NCI-H2107 (cell line): ENCODE measurements around the gene TMA7B.

Source experiments
- DNase-seq: peaks from one replicate; lab custom pipeline; 2025; lab: John Stamatoyannopoulos, UW

Gene TMA7B

DNA sequence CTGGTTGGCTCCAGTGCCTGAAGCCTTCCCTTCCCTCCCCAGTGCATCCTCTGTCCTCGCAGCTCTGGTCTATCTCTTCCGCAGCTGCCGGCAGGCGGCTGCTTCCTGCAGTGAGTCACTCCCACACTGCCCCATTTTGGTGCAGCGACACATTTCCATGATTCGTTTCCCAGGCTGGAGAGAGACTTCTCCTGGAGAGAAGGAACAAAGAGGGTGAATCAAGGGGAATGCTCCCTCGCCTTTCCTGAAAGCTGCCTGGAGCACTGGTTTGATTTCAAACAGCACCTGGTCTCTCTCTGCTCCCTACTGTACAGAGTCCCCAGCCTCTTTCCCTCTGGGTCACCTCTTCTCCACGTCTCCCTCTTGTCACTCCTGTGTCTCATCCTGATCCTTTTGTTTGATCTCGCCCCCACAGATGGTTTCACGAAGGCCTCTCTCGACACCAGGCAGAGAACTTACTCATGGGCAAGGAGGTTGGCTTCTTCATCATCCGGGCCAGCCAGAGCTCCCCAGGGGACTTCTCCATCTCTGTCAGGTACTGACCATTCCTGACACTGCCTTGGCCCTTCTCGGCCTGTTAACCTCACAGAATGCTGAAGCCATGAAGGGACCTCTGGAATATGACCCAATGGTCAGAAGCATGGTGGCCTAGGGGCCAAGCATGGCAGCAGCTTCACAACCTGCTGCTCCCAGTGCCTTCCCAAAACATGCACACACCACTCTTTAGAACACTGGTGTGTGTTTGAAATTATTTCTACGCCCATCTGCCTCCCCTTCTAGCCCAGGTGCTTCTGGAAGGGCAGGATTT is at the start of gene TMA7B:
Gene TMA7B, plus strand, starts transcription at position 758 of the 808 bp plus-strand sequence. CDS start 3,978 bp downstream, outside the sequence.
- no peak for DNase-seq

DNA sequence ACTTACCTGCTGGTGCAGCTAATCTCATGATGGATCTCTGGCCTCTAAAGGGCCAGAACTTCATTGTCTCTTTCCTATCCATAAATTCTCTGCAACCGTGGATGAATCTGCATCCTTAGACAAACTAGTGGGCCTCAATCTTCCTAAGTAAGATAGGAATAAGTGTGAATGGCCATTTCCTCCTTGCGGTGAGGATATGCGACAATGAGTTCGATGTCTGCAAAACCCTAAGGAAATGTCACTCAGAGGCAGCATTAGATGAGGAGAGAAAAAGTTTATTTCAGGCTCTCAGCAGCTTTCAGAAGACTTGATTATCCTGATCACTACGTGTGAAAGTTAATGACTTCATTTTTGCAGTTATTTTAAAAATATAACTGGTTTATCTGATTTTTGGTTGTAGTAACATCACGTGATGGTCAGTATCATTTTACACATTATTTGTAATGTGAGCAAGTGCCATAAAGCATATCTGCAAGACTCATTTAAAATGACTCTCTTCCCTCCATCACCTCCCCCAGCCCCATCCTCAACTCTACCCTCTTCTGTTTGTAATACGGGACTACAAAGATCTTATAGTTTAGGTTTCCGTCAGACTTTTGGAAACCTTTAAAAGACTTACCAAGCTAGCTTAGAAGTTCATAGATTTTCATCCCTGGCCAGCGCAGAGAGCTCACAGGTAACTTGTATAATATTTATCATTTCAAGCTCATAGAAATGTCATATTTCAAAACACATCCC is 49.2 kb upstream of the TMA7B start:
- no peak for DNase-seq

DNA sequence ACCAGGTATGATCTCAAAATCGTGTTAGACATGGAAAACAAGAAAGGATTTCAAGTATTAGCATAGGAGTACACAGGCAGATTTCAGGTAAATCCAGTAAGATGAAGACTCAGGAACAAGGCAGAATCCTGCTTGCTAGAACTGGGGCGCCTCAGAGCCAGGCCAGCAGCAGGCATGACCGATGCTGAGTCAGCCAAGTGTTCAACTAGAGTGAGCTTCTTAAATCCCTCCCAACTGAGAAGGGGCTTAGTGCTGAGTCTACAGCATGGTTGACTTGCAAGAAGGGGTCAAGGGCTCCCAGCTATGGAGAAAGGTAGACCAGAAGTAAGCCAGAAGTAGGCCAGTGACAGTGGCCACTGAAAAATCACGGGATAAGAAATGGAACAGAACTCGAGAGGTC is 46.9 kb upstream of the TMA7B start:
- DNase-seq = no peak

DNA sequence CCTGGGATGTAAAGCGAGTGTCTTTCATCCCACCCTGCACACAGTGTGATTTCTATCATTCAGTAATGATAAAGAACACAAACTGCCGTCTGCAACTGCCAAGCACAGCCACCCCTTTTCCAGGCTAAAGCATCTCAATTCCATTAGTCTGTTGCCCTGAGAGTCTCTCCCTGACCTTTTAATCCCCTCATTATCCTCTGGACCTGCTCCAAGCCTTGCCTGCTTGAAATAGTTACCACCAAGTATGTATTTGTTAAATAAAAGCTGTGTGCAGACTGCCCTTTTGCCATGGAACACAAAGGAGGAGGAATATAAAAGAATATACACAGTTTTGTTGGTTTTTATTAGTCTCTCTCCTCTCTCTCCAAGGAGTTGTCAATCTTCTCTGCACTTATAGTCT is 46.3 kb upstream of the TMA7B start:
- DNase-seq = no peak

DNA sequence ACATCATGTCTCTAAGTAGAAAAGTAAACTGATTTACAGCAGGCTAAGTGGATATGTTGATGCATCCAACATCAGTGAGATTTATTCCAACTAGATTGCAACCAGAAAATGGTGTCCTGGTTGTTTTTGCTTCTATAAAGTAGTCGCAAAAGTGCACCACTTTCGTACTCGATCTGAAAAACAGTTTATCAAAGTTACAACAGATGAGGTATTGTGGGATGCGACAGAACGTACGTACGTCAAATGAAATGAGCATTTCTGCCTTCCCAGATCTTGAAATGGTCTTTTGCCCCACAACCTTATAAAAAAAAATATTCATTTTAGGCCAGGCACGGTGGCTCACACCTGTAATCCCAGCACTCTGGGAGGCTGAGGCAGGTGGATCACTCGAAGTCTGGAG is 45.6 kb upstream of the TMA7B start:
- no peak for DNase-seq

DNA sequence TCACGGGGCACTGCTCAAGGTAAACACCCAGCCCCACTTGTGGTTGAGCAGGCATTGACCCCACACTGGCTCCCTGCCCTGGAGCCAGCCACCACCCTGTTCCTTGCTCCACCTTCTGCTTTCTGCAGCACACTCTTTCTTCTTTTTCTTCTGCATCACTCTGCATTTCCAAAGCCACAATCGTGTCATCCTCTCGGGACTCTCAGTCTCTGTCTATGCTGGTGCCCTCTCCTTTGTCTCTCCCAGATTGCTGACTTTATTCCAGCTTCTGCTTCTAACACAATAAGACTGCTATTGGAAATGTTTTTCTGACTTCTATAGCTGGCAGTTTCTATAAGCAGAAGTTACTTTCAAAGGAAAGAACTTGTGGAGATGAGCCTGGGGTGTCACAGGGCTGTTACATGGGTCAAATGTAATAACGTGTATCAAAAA is 44.9 kb upstream of the TMA7B start:
- no peak for DNase-seq

DNA sequence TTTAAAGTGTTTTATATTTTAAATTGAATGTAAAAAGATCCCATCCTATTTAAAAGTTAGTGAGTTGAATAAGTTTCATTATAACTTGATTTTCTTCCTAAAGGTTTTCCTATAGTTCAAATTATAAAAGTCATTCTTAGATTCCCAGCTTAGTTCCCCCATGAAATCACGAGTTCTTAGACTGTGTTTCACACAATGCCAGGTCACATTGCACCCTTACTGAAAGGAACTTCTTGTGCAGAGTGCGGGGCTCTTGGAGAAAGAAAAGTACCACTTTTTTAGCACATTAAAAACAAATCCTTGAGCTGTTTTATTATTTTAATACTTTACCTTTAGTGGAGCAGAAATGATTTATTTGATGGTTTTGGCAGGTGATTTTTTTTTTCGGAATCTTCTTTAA is 43.7 kb upstream of the TMA7B start:
- DNase-seq = no peak

DNA sequence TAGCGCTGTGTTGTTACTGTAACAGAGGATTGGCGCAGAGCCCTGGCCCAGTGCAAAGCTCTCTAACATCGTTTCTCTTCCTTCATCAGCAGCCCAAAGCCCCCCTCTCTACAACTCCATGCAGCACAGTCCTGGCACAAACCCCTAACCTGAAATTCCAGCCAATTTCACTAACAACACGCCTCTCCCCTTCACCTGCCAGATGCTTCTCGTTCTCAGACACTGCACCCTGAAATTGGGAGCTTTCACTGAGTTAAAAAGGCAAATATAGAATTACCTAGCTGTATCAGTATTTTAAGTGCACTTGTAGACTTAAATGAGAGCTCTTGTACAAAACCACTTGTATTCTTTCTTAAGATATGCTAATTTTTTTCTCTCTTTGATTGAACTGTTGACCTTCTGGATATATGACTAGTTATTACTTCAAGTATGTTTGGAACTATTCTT is 43.0 kb upstream of the TMA7B start:
- DNase-seq = no peak

DNA sequence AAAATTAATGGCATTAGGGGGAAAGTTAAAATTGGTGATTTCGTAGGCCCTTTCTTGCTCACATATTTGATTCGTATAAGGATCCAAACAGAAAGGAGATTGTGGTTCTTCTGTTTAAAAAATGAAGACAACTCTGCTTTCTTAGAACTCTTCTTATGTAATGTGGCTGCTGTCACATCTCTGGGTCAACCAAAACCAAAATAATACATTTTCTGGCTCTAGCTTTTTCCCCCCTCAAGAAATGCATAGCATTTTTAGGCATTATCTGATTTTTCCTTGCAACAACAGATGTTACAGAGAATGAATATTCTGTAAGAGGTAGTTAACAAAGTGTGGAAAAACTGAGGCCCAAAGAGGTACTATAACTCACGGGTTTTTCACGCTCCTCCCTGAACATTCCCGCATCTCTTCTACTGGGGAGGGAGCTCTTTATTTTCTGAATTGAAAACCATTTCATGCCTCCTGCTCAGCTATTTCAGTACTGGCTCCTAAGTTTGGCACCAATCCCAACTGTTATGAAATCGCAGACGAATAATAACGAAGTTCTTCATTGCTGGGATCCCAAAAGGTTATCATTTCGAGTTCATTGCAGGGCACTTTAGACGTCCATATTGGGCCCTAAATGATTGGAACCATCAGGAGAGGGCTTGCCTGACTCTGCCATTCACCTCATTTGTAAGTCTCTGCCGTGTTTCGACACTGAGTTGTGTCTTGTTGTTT is 42.3 kb upstream of the TMA7B start:
- DNase-seq = no peak

DNA sequence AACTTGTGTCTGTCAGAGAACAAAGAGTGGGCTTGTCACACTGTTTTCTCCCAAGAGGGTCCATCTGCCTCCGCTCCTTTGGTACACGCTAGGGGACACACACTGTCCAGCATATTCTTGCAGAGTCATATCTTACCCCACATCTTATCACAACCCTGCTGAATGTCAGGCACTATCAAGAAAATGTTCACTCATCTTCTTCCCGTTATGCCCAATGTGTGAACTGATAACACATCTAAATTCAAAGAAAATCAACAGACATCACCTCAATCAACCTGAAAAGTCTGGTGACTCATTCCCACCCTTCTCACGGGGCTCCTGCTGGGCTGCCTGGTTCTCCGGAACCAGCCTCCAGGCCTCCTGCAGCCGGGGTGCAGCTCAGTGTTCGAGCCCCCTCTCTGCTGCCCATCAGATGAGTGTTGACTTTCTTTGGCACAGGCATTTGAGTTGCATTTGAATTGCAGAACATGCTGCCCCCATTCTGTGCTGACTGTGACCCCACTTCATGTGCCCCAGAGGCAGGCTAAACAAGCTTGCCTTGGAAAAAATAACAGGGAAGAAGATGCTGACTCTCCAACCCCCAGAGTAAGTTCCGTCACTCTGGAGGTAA is 40.0 kb upstream of the TMA7B start:
- no peak for DNase-seq

DNA sequence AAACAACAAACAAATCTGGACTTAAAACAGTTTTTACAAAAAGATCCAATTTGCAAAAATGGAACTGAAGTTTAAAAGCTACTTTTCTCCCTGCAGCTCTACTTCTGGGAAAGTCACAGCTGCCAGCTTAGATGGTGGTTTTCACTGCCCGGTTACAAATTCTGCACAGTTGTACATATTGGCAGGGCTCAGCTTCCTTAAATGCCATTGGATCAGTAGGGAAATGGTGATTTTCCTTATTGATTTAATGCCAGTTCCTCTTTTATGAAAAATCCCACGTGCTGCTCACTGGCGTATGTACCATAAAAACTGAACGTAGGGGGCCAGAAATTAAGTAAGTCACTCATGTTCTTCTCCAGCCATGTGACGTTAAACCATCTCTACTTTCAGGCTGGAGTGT is 36.5 kb upstream of the TMA7B start:
- no peak for DNase-seq

DNA sequence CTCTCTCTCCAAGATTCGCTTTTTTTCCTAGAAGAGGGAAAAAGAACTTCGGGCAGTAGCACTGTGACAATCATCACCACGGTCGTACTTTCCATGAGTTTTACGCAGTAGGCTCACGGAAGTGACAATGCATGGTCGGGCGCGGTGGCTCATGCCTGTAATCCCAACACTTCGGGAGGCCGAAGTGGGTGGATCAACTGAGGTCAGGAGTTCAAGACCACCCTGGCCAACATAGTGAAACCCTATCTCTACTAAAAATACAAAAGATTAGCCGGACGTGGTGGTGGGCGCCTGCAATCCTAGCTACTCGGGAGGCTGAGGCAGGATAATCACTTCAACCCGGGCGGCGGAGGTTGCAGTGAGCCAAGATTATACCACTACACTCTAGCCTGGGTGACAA is 35.9 kb upstream of the TMA7B start:
- no peak for DNase-seq

DNA sequence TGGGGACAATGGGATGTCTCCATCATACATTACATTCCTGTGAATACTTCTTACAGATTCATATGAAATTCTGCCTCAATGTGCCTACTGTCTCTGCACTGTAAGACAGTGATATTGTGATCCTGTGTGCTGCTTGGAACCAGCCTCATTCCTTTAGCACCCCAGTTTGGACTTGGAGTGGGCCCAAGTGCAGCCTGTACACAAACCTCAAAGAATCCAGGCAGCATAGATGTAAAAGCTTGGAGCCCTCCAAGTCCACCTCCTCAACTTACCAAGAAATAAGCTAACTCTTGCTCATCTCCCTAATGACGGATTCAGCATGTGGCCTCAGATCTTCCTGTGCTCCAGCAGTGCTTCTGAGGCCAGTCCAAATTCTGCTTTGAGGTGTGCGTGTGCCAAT is 34.9 kb upstream of the TMA7B start:
- no peak for DNase-seq

DNA sequence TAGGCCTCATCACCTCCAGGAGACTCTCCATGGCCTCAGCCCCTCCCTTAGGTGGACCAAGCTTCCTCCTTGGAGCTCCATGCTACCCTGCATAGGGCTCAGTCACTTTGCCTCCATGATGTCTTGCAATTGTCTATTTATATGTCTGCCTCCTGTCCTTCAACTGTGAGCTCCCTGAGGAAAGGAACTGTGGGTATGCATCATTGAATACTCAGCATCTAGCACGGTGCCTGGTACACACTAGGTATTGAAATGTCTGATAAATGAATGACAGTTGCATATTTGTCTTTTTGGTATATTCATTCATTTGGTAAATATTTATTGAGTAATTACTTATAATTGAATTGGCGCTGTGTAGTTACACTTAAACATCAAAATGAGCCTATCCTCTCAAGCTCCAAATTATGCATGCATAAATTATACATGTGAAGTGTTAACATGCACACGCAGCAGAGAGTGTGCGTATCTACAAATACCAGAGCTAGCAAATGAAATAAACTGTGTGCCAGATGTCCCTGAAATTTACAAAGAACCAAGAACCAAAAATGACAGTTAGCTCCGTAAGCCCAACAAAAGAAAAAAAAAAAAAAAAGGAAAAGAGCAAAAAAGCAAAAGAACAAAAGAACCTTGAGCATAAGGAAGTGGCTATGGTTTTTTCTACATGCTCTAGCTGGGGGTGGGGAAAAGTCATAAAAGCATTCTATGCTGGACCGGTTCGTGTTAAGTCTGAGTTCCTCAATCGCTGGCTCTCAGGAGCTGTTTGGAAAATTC is 34.1 kb upstream of the TMA7B start:
- DNase-seq = no peak

DNA sequence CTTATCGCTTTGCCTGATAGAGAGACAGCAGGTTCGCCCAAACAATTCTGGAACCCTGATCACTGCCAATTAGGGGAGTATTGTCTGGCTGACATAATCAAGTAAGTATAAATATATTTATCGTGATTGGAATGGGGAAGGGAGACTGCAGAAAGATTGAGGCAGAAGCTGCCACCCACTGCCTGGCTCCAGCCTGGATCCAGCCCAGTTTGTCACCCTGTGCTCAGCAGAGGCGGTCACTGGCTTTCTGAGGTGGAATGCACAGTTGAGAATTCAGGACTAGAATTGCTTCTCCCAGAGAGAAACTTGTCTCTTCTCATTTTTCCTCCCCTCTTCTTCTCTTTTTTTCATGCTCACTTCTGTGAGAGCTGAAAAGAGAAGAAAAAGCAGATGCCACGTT is 33.4 kb upstream of the TMA7B start:
- DNase-seq = no peak

DNA sequence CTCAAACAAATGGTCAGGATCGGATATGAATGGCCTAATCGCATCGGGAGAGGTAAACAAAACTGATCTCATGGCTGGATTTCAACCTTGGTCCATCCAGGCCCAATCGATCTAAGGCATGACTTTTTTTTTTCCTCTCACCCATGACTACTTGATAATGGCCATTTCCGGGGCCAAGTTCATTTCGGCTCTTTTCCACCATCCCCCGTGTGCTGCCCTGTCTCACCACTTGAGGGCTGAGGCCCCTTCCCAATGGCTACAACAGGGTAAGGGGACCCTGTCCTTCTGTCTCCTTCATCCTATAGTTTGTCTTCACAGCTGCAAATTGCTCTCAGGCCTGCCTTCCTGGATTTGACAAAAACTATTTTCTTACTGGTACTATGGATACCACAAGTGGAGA is 32.7 kb upstream of the TMA7B start:
- DNase-seq = no peak

DNA sequence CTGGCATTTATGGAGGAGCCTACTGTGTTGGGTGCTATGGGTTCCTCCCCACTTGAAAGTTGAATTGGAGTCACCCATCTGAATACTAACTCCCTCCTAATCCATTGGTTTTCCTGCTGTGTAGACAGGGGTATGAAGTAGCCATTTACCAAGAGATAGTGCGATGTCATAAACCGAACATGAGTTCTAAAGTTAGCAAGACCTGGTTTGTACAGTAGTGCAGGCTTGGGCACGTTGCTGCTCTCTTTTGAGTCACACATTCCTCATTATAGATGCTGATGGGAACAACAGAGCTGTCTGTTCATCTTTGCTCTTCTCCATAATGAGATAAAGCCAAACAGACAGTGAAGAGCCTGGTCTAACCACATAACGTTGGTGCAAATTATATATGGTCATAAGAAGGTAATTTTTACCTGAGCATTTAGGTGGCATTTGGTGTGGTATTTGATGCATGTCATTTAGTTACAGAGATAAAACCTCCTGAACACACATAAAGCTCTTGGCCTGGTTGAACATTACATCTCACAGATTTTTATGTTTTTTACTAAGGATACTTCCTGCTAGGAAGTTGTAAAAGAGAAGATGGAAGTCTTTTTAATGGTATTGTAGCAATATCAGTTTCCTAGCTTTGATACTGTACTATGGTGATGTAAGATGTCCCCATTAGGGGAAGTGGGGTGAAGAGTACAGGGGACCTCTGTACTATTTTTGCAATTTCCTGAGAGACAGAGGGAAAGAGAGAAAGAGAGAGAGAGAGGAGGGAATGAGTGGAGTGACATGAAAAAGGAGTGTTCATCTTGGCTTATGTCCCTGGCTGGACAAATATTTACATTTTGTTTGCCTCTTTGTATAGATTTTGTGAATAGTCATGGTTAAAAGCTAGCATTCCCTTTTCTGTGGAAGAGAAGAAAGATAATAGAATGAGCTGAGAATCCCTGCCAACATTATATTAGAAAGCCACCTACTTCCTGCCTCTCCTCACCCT is 31.4 kb upstream of the TMA7B start:
- DNase-seq = no peak

DNA sequence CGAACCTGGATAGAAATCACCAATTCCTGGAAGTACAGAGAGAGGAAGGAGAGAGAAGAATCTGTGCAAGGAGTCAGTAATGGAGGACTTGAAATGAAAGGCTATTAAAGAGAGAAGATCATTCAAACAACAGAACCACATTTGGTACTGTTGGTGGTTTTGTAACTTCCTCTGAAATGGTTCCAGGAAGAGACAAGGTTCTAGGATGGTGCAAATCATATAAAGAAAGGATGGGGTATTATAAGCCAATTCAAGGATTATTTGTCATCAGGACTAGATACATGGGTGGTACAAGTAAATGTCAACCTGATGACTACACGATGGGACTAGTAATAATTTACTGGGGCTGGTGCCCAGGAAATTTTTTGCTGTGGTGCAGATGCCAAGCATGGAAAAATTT is 28.9 kb upstream of the TMA7B start:
- DNase-seq = no peak

DNA sequence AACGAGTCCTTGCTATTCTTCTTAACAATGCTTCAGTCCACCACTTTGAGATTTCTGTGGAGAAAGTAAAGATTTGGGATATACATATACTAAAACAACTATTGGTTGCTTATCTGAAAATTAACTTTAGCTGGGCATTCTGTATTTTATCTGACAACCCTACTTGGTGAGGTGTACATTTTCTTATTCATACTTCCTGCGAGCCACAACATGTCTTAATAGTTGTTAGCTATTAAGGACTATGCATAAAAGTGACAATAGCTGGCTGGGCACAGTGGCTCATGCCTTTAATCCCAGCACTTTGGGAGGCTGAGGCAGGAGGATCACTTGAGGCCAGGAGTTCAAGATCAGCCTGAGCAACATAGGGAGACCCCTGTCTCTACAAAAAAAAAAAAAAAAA is 28.0 kb upstream of the TMA7B start:
- DNase-seq = no peak

DNA sequence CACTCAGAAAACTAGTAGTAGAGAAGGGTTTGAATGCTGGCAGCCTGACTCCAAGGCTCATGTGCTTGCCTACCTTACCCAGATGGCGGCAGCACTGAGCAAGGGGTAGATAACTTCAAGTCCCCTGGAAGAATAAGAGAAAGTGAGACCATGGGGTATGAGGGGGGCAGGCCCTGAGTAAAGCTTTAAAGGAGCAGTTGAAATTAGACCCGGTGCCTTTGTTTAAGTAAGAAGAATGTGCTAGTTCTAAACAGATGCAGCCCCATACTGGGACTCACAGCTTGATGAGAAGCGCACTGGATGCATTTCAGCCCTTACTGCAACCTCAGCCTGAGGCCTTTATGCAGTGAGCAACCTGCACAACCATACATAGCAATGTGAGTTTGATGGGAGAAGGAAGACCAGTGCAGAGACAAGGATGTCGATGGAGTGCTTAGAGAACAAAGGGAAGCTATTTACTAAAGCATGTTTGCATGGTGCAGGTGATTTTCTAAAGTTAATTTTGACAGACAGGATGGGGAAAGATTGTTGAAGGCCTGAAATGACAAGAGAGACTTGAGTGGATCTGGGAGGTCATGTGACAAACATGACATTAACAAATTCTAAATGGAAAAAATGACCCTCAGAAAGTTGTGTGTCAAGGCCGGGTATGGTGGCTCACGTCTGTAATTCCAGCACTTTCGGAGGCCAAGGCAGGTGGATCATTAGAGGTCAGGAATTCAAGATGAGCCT is 27.1 kb upstream of the TMA7B start:
- DNase-seq = no peak
